ENCODE data around the gene CCDC85C.

GRCh38 chr14:99609245-99610170 is 5.5 kb upstream of the CCDC85C start:
- TF ChIP-seq, protein P1, sequence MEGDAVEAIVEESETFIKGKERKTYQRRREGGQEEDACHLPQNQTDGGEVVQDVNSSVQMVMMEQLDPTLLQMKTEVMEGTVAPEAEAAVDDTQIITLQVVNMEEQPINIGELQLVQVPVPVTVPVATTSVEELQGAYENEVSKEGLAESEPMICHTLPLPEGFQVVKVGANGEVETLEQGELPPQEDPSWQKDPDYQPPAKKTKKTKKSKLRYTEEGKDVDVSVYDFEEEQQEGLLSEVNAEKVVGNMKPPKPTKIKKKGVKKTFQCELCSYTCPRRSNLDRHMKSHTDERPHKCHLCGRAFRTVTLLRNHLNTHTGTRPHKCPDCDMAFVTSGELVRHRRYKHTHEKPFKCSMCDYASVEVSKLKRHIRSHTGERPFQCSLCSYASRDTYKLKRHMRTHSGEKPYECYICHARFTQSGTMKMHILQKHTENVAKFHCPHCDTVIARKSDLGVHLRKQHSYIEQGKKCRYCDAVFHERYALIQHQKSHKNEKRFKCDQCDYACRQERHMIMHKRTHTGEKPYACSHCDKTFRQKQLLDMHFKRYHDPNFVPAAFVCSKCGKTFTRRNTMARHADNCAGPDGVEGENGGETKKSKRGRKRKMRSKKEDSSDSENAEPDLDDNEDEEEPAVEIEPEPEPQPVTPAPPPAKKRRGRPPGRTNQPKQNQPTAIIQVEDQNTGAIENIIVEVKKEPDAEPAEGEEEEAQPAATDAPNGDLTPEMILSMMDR (IDR thresholded peaks at IDR 0.05) = peak in 3 of 7 experiments; percentile 11 to 38 (median 35)
- TF ChIP-seq EP300 (IDR thresholded peaks at IDR 0.05) = no peak
- no peak for TF ChIP-seq POLR2A (IDR thresholded peaks at IDR 0.05)
